ENCODE results near the gene TSHZ2.

Gene TSHZ2

DNA sequence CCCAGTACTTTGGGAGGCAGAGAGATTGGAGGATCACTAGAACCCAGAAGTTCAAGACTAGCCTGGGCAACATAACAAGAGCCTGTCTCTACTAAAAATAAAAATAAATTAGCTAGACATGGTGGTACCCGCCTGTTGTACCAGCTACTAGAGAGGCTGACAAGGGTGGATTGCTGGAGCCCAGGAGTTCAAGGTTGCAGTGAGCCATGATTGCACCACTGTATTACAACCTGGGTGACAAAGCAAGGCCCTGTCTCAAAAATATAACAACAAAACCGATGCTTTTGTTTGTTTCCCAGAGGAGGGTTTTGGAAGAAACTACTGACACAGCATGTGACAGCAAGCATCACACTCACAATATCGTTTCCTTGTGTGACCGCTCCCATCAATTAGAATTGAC, 119.6 kb downstream of the TSHZ2 start:
- DNase-seq, result no peak

DNA sequence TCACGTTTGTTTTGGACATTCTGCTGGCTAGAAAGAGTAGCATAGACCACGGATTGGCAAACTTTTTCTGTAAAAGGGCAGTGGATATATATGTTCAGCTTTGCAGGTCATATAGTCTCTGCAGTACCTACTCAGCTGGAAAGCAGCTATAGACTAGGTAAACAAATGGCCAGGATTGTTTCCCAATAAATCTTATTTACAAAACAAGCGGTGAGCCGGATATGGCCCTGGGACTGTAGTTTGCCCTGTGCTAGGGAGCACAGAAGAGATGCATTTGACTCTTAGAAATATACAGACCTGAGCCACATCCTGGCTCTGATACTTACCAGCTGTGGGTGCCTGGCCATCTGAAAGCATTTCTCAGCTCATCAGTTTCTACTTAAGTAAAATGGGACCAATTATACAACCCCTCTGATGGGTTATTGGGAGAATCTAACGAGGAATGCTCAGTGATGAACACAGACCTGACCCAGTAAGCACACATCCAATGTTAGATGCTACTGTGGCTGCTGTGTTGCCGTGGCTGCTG, 120.7 kb downstream of the TSHZ2 start:
- no peak for DNase-seq

DNA sequence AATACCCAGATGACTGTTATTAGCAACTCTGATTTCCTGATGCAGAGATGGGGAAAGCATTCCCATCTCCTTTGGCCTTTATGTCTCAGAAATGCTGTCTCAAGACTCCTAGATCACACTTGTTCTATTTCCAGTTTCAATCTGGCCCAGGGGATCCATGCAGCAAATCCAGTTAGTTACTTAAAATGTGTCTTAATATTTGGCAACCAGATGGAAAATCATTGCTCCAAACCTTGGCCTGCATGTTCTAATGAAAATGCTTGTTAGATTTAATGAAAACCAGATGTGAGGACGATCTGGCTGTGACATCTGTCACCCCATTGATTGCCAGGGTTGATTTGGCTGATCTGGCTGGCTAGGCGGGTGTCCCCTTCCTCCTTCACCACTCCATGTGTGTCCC, 125.2 kb downstream of the TSHZ2 start:
- DNase-seq, result no peak

DNA sequence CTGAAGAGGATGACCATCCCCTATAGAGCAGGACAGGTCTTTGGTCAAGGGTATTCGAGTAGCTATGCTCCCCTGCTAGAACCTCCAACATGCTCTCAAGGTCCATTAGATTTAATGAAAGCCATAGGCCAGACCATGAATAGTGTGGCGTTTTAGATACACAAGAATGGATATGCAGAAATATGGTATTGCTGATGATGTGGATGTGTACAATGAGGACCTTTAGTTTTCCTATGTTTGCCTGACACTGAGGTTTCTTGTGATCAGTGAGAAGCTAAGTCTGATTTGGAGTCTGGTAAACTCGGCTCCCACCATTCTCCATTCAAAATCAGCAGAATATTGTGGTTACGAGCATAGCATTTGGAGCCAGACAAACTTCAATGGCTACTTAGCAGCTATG, 125.6 kb downstream of the TSHZ2 start:
- DNase-seq, result no peak

DNA sequence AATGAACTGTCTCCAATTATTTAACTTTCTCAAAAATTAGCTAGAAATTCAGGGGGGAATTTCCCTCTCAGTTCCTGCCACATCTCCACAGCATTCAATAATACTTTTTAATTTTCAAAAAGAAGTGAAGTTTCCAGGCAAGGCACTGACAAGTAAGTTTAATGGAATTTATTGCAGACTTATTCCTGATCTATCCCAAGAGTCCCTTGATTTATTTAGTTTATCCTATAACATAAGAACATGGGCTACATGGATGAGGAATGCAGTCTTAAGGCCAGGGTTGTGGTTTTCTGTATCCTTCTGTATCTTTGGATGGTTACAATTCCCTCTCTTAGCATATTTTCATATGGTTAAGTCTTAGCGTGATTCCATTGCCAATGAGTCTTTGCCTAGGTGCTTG, 126.5 kb downstream of the TSHZ2 start:
- no peak for DNase-seq

DNA sequence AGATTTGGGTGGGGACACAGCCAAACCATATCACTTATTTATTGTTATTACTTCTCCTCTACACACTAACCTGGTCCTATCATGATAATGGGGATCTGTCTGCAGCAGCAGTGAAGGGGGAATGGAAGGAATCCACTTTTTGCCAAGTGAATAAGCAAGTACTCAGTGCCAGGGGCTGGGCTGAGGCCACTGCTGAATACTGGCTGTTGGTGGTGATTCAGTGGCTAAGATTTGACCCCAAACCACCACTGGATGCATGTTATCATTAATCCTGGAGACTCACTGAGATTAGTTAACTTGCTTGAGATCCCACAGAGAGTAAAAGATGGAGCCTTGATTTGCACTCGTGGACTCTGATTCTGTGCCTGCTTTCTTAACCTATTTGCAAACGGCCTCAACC, 127.7 kb downstream of the TSHZ2 start:
- no peak for DNase-seq

DNA sequence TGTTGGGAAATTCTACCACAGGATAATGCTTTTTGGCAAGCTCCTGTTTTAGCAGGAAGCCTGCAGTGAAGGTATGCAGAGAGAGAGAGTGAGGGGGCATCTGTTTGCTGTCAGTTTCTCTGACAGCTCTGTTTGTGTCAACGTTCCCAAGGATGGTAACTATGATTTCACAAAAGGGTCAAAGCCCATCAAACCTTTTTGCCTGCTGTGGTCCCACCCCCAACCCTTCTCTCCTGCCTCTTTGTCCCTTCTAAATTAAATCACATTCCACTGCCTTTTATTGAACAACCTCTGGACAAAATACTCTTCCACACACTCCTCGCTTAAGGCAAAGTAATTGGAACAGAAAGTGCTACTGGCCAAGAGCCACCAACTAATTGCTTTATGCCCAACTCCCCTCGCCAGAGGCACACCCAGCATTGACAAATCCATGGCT, 128.3 kb downstream of the TSHZ2 start:
- no peak for DNase-seq

DNA sequence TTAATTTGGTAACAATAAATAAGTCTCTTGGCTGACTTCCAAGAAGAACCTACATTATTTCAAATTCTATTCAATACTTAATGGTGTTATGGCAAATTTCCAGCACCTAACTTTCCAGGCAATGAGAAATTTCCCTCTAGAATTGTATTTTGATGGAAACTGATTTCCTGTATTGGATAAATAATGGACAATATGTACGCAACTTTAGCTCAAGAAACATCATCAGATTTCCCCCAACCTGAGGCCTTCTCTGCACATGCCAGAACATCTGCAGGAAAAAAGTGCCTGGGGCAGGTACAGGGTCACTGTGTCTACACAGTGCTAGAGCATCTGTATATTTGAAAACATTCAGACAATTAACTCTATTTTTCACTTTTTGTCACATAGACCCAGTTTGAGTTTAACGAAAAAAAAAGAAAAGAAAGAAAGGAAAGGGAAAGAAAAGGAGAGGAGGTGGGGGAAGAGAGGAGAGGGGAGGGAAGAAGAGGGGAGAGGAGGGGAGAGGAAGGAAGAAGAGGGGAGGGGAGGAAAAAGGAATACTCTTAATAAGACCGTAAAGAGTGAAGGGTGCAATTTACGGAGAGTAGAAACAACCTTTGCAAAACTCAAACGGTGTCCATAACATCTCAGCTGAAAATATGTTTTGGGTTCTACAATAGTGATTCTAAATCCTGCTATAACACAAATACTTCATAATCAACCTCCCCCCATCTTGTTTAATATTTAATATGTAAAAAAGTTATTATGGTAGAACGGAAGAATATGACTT, 130.0 kb downstream of the TSHZ2 start:
- DNase-seq, result no peak

DNA sequence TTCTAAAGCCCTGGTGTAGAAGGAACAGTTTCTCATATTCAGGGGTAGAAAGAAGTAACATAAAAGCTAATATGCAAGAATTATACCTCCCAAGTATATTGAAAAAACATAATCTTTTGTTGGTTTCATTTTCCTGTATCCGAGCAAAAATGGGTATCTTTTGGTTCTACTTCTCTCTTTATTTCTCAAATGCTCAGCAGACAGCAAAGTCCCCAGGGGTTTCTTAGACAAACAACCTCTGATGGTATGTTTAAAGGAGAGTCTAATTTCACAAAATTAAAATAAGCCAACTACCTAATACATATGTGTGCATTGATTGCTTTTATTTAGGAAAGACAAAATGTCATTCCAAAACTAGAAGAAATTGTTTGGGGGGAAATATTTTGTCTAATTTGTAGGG, 131.0 kb downstream of the TSHZ2 start:
- no peak for DNase-seq

DNA sequence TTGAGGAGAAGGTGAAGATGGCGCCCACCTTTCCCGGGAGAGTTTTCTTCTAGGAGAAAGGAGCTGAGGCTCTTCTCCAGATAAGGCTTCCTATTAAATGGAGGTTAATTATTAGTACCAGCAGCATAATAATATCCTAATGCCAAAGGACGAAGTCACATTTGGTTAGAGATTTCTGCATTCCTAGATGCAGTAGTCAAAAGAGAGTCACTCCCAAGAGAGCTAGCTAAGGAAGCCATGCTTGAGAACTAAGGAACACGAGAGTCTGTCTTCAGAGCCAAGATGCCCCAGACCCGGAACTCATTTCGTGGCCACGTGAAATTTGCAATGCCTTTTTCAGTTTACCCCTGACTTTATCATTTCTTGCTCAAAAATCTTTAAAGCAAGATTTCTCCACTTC, 132.7 kb downstream of the TSHZ2 start:
- DNase-seq, result no peak

DNA sequence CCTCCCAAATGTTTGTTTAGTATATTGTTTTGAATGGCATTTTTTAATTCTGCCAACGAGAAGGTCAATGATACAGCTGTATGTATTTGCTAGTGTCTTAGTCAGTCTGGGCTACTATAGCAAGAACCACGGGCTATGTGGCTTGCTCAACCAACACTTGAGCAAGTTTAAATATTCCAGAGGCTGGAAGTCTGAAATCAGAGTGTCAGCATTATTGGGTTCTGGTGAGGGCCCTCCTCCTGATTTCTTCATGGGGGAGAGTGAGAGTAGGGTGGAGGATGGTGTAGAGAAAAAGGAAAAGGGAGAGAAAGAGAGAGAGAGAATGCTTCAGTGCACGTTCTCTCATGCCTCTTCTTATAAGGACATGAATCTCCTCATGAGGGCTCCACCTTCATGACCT, 144.6 kb downstream of the TSHZ2 start:
- no peak for DNase-seq

DNA sequence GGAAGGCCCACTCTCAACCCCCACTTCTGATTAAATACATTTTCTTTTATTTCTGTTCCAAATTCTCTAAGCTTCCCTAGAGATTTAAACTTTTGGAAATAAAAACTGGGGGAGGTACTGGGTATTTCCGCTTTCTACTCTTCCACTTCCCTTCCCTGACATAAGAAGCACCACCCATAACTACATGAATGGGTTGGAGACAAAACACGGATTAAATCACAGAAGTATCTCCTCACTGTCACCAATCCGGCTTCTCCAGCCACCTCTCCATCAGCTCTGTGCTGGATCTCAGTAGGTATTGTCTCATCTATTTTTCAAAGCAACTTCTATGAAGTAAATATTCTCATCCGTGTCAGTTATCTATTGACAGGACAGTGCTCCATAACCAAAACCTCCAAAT, 150.7 kb downstream of the TSHZ2 start:
- DNase-seq, result no peak

DNA sequence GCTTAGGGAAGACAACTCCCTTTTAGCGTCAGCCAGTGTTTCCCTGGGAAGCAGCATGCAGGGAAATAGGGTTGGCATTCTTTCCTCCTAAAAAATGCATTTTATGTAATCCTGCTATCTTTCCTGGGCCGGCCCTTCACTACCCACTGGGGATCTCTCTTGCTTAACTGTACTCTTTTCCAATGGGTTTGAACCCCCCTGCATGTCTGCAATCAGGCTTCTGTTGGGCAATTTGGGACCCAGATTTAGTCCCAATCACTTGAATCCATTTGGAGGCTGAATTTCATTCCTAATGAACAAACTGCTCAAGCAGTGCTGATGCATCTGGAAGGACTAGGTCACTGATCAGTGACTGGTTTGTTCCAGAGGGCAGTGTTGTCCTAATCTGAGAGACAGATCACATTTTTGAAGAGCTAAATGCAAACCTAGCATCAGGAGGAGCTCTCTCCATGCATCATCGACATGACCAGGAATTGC, 152.0 kb downstream of the TSHZ2 start:
- no peak for DNase-seq

DNA sequence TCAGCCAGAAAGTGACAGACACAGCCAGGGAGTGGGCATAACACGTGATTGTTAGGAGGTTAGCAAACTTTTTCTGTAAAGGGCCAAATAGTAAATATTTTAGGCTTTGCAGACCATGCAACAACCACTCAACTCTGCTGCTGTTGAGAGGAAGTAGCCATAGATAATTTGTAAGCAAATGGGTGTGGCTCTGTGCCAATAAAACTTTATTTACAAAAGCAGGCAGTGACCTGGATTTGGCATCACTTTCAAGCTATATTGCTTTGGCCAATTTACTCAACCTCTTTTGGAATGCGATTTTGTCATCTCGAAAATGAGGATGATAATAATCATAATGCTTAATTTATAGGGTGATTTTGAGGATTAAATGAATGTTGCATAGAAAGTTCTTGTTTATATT, 152.6 kb downstream of the TSHZ2 start:
- no peak for DNase-seq

DNA sequence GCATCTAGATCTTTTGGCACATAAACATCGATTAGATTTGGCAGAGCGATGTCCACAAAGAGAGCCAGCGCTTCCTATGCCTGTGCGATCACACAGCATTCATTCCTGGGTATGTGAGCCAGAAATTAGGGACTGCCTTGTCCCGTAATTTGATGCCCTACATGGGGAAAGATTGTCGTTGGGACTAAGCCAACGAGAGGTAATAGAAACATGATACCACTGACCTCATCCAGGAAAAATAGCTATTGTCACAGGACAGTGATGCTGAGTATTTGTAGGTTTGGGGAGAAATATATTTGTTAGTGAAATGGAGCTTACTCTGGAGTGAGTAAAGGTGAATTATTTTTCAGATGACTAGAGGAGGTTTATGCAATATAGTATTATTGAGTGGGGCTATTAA, 154.0 kb downstream of the TSHZ2 start:
- no peak for DNase-seq

DNA sequence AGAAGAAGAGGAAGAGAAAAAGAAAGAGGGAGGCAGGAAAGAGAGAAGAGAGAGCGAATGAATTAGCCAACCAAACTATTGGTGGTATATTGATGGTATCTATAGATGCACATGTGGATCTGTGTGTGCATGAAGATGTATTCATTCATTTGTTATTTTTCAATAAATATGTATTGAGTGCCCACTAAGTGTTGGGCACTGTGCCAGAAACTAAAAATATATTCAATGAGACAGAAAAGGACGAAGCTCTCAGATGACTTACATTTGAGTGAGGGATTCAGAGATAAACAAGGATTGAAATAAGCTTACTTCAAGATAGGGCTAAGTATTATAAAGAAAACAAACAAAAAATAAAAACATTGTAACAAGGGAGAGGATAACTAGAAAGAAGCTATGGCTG, 154.9 kb downstream of the TSHZ2 start:
- no peak for DNase-seq

DNA sequence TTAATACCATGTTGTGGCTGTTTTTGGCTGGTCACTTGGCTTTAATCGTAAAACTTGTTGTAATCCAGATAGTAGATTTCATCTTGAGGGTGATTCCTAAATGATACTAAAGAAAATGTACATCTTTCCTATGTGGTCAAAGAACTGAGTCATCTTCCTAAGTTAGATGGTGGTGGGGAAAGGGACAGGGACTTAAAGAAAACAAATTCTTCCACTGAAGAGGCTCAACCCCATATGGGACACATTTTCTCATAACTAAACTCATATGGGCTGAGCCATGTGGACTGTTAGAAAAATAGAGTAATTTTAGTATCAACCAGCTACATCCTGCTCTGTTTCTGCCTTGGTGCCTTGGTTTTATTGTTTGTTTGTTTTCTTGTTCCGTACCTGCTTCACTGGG, 155.8 kb downstream of the TSHZ2 start:
- no peak for DNase-seq

DNA sequence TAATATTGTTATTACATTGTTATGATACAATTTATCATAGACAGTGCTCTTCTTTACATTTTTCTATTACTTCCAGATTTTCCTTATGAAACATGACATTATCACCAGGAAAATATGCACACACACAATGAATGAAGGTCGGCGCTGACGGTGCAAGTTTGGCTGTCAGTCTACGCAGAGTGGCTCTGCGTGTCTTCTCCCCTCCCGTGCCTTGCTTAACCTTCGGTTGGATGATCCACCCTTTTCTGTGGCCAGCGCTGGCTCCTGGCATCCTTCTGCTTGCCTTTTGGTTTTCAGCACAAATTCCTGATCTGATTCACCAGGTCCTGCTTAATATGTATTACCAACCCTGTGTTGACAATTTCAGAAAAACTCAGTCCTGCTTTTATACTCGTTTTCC, 157.4 kb downstream of the TSHZ2 start:
- DNase-seq, result no peak

DNA sequence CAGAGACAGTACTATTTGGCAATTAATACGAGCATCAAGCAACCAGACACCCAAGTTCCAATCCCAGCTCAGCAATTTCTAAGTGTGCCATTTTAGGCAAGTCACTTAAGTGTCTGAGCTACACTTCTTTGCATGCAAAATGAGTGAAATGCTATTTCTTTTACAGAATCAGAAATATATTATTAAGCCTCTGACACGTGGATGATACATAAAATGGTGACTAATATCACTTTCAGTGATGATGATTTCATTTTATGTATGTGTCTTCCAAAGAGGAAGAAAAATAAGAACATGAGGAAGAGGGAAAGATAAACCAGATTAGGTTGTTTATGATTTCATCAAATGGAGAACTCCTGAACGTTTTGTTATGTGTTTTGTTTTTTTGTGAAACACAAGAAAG, 158.6 kb downstream of the TSHZ2 start:
- DNase-seq, result no peak

DNA sequence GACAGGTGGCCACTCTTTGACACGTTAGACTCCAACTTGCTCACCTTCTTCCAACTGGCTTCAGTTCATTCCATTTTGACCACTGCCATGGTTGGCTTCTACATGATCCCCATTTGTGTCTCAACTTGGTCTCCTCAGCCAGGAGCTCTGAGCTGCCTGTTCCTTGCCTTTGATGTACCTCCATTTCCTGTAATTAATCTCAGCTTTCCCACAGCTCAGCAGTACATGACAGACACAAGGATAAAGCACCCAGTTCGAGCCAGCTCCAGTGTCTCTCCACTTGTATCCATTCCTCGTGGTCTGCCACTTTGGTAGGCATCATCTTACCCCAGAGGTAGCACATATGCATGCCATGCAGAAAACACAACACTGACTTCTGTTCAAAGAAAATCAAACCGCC, 161.0 kb downstream of the TSHZ2 start:
- DNase-seq, result no peak

DNA sequence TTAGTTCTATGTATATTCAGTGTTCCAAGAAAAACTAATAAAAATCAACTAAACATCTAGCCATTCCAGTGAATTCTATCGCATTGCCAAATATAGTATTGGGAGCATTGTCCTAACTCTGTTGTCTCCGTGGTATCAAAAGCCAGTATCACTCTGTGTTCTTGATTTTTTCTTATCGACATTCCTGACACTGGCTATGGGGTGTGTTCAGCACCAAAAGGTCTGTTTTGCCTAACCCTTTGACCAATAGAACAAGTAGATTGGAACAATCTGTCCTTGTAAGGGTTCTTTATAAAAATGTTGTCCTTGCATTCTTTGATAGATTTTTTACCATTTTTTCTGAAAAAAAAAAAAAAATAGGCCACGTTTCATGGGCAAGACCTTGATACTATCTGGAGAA, 161.5 kb downstream of the TSHZ2 start:
- no peak for DNase-seq

DNA sequence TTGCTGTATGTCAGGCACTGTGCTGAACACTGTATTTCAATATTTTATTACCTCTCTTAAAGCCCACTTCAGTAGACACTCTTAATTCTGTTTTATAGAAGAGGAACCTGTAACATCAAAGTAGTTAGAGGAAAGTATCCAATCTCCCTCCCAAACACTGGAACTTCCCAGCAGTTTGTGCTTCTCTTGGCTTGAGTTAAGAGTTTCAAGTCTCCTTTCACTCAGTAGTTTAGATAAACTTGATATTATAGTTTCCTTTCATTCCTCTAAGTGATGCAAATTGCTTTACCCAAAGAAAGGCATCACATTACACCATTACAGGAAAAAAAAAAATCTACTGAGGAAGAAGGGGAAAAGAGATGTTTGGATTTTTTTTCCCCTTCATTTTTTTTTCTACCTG, 164.3 kb downstream of the TSHZ2 start:
- DNase-seq, result no peak

DNA sequence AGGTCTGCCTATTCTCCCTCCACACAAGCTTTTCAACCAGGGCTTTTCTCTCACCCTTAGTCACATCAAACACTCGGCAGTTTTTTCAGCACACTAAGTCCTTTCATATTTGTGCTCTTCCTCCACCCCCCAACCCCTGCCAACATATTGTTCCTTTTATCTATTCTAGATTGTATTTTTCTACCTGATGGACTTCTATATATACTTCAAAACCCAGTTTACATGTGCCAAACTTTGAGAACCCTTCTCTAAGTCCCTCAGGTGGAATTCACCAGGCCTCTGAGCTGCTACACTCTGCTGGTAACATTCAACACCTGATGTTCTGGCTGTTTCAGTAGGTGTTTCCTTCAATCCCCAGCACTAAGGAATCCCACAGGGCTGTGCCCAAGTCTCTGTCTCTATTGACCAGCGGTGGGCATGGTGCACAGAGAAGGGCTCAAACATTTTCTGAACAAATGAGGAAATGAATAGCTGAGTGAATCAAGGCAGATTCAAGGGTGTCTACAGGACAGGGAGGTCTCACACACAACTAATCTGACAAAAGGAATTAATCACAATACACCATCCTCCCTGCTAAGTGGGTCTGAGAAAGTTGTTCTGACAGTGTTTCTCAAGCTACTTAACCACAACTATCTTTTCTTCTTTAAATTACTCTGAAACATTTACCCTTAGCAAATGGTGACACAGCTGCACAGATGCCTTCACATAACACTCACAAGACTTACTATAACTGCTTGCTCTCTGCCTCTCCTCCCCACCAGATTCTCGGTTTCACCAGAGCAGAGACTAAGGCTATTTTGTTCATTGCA, 166.5 kb downstream of the TSHZ2 start:
- no peak for DNase-seq

All from SW 1271 (cell line).